ENCODE data around the gene TMPRSS5. TPM values are rescaled to one million over a fixed set of nuclear protein-coding genes. Genes with fewer than 3 reads are reported as not detected.
"Not testable (repeated sequence)": the region's sequence is repeated elsewhere in the genome, so short reads cannot be mapped to it uniquely, and the experiment has no call there.

The TMPRSS5 gene
- total and polyA plus RNA-seq, 5 experiments from 2014 or later, result 1.0 to 1.2 TPM; not detected in 3

GRCh38 chr11:113673550-113674396 lies 32.3 kb downstream of the TMPRSS5 start:
- POLR2A ChIA-PET, result no interaction called here
- no peak for ATAC-seq
- no peak overlapping the region for H3K4me3 Mint-ChIP-seq

GRCh38 chr11:113671914-113672313 lies 34.2 kb downstream of the TMPRSS5 start:
- H3K4me3 Mint-ChIP-seq, POLR2A ChIA-PET: not testable (repeated sequence)

More at GRCh38 chr11:113673550-113674396, 32.3 kb downstream of the TMPRSS5 start:
- Mint-ChIP-seq H3K27ac (no peak overlapping the region), H3K36me3 (no peaks in the 10 kb centered on the region), H3K27me3 (peaks cover 0 to 11% (median 2%) of the 10 kb centered on the region in 5 donors), H3K4me1 (no peaks in the 10 kb centered on the region), H3K9me3 (peaks cover 0 to 2% (median 0%) of the 10 kb centered on the region in 9 donors)
- DNase-seq, result no peak

GRCh38 chr11:113670831-113671215 lies 35.3 kb downstream of the TMPRSS5 start:
- ATAC-seq (no peak), DNase-seq (no peak)
- H3K27me3 Mint-ChIP-seq, result peaks cover 0 to 15% (median 0%) of the 10 kb centered on the region in 5 donors
- no peaks in the 10 kb centered on the region for H3K4me1 Mint-ChIP-seq
- POLR2A ChIA-PET, result no interaction called here
- peaks cover 0 to 13% (median 0%) of the 10 kb centered on the region in 3 donors for H3K36me3 Mint-ChIP-seq
- no peak overlapping the region for H3K27ac Mint-ChIP-seq
- H3K4me3 Mint-ChIP-seq, result no peak overlapping the region
- peaks cover 4 to 20% (median 15%) of the 10 kb centered on the region in 9 donors for H3K9me3 Mint-ChIP-seq

More at GRCh38 chr11:113671914-113672313, 34.2 kb downstream of the TMPRSS5 start:
- ATAC-seq, H3K27ac Mint-ChIP-seq, H3K4me1 Mint-ChIP-seq, H3K36me3 Mint-ChIP-seq, DNase-seq: not testable (repeated sequence)
- peaks cover 0 to 10% (median 6%) of the 10 kb centered on the region in 9 donors for H3K9me3 Mint-ChIP-seq
- H3K27me3 Mint-ChIP-seq, result peaks cover 0 to 15% (median 0%) of the 10 kb centered on the region in 5 donors

- Mint-ChIP-seq H3K27ac (no peak overlapping the region), H3K4me1 (no peaks in the 10 kb centered on the region), H3K27me3 (peaks cover 0 to 15% (median 3%) of the 10 kb centered on the region in 5 donors), H3K36me3 (peaks cover 0 to 13% (median 0%) of the 10 kb centered on the region in 3 donors), H3K4me3 (no peak overlapping the region), H3K9me3 (peaks cover 6 to 25% (median 18%) of the 10 kb centered on the region in 9 donors)
- ATAC-seq, result no peak
- no peak for DNase-seq
- POLR2A ChIA-PET, result no interaction called here
Measured at GRCh38 chr11:113670149-113670830, 35.8 kb downstream of the TMPRSS5 start.

GRCh38 chr11:113668255-113668654 lies 37.9 kb downstream of the TMPRSS5 start:
- H3K27me3 Mint-ChIP-seq, result peaks cover 0 to 20% (median 5%) of the 10 kb centered on the region in 5 donors
- peaks cover 7 to 41% (median 18%) of the 10 kb centered on the region in 9 donors for H3K9me3 Mint-ChIP-seq
- POLR2A ChIA-PET, result no interaction called here
- H3K27ac Mint-ChIP-seq, result no peak overlapping the region
- no peak overlapping the region for H3K4me3 Mint-ChIP-seq
- DNase-seq (no peak), ATAC-seq (no peak)
- H3K36me3 Mint-ChIP-seq, result peaks cover 0 to 13% (median 0%) of the 10 kb centered on the region in 3 donors
- no peaks in the 10 kb centered on the region for H3K4me1 Mint-ChIP-seq

- H3K9me3 Mint-ChIP-seq, result peaks cover 7 to 43% (median 18%) of the 10 kb centered on the region in 9 donors
- no peaks in the 10 kb centered on the region for H3K4me1 Mint-ChIP-seq
- POLR2A ChIA-PET, result no interaction called here
- peaks cover 0 to 16% (median 5%) of the 10 kb centered on the region in 5 donors for H3K27me3 Mint-ChIP-seq
- H3K36me3 Mint-ChIP-seq, result peaks cover 0 to 13% (median 0%) of the 10 kb centered on the region in 3 donors
- H3K27ac Mint-ChIP-seq, result no peak overlapping the region
- ATAC-seq (no peak), DNase-seq (no peak)
- H3K4me3 Mint-ChIP-seq, result no peak overlapping the region
Measured at GRCh38 chr11:113667801-113668200, 38.3 kb downstream of the TMPRSS5 start.

- POLR2A ChIA-PET, result no interaction called here
- no peak for ATAC-seq
- peaks cover 0 to 13% (median 0%) of the 10 kb centered on the region in 3 donors for H3K36me3 Mint-ChIP-seq
Measured at GRCh38 chr11:113666584-113666983, 39.5 kb downstream of the TMPRSS5 start.

GRCh38 chr11:113664981-113665710 lies 41.0 kb downstream of the TMPRSS5 start:
- Mint-ChIP-seq H3K4me3 (no peak overlapping the region), H3K9me3 (peaks cover 7 to 43% (median 18%) of the 10 kb centered on the region in 9 donors), H3K27me3 (peaks cover 0 to 16% (median 5%) of the 10 kb centered on the region in 5 donors), H3K36me3 (peaks cover 0 to 13% (median 0%) of the 10 kb centered on the region in 3 donors), H3K27ac (no peak overlapping the region), H3K4me1 (no peaks in the 10 kb centered on the region)
- POLR2A ChIA-PET, result no interaction called here
- ATAC-seq (no peak), DNase-seq (no peak)

More at GRCh38 chr11:113666584-113666983, 39.5 kb downstream of the TMPRSS5 start:
- no peak for DNase-seq
- no peak overlapping the region for H3K27ac Mint-ChIP-seq
- H3K4me3 Mint-ChIP-seq, result no peak overlapping the region
- no peaks in the 10 kb centered on the region for H3K4me1 Mint-ChIP-seq
- peaks cover 0 to 16% (median 5%) of the 10 kb centered on the region in 5 donors for H3K27me3 Mint-ChIP-seq
- H3K9me3 Mint-ChIP-seq, result peaks cover 7 to 43% (median 18%) of the 10 kb centered on the region in 9 donors

- Mint-ChIP-seq H3K9me3 (peaks cover 7 to 43% (median 18%) of the 10 kb centered on the region in 9 donors), H3K4me3 (no peak overlapping the region), H3K4me1 (no peaks in the 10 kb centered on the region), H3K36me3 (peaks cover 0 to 13% (median 0%) of the 10 kb centered on the region in 3 donors), H3K27me3 (peaks cover 0 to 16% (median 5%) of the 10 kb centered on the region in 5 donors), H3K27ac (no peak overlapping the region)
- ATAC-seq (no peak), DNase-seq (no peak)
- POLR2A ChIA-PET, result no interaction called here
Measured at GRCh38 chr11:113664069-113664980, 41.8 kb downstream of the TMPRSS5 start.

- Mint-ChIP-seq H3K27ac (no peak overlapping the region), H3K4me1 (no peaks in the 10 kb centered on the region), H3K9me3 (peaks cover 7 to 43% (median 18%) of the 10 kb centered on the region in 9 donors), H3K27me3 (peaks cover 0 to 11% (median 5%) of the 10 kb centered on the region in 5 donors), H3K4me3 (no peak overlapping the region), H3K36me3 (peaks cover 0 to 13% (median 0%) of the 10 kb centered on the region in 3 donors)
- POLR2A ChIA-PET, result no interaction called here
- ATAC-seq, result no peak
- no peak for DNase-seq
Measured at GRCh38 chr11:113663567-113663966, 42.5 kb downstream of the TMPRSS5 start.

GRCh38 chr11:113655771-113656170 lies 50.3 kb downstream of the TMPRSS5 start:
- Mint-ChIP-seq H3K36me3 (no peaks in the 10 kb centered on the region), H3K27me3 (peaks cover 4 to 34% (median 15%) of the 10 kb centered on the region in 5 donors), H3K4me1 (no peaks in the 10 kb centered on the region), H3K27ac (no peak overlapping the region), H3K4me3 (no peak overlapping the region), H3K9me3 (peaks cover 0 to 17% (median 8%) of the 10 kb centered on the region in 9 donors)
- no peak for ATAC-seq
- POLR2A ChIA-PET, result no interaction called here
- no peak for DNase-seq

Data from naive thymus-derived CD8-positive, alpha-beta T cell (primary cell).